Astrocyte of the cerebellum (primary cell): ENCODE results near the gene MAGEA9B.
A peak's percentile ranks its signal among the peaks of the same experiment; 100 is the strongest.
"Not testable (repeated sequence)": the region's sequence is repeated elsewhere in the genome, so short reads cannot be mapped to it uniquely, and the experiment has no call there.

Source experiments
- DNase-seq: peaks from one replicate; pipeline ENCODE4 v3.0.0-alpha.2; 2011; ENCODE audit warnings: low read depth
- H3K4me3 ChIP-seq: 2 replicates; pipeline ENCODE4 v1.5.1; 2011; ENCODE audit warnings: mild to moderate bottlenecking, low read depth, low read length, moderate library complexity
- CTCF ChIP-seq: IDR thresholded peaks from 2 replicates; pipeline ENCODE4 v1.5.1; 2012; ENCODE audit warnings: low read length, low read depth, moderate library complexity, mild to moderate bottlenecking; ENCODE audit errors: missing control alignments
- in situ Hi-C: cut with HindIII; loops from 2 replicates; pipeline ENCODE4 v1.10.0; 2017; ENCODE audit warnings: low sequenced_read_pairs

The MAGEA9B gene

GRCh38 chrX:149540621-149541520 lies 46.4 kb downstream of the MAGEA9B start, which contains the start of gene EOLA1:
EOLA1 (plus strand) TSS chrX:149541012; CDS start chrX:149545631, 4,619 bp downstream.
- in situ Hi-C loops = no loop called here
- DNase-seq = peak; percentile 84
- peak within 1 kb of the TSS; percentile 68 for H3K4me3 ChIP-seq
- no peak for TF ChIP-seq CTCF

DNA sequence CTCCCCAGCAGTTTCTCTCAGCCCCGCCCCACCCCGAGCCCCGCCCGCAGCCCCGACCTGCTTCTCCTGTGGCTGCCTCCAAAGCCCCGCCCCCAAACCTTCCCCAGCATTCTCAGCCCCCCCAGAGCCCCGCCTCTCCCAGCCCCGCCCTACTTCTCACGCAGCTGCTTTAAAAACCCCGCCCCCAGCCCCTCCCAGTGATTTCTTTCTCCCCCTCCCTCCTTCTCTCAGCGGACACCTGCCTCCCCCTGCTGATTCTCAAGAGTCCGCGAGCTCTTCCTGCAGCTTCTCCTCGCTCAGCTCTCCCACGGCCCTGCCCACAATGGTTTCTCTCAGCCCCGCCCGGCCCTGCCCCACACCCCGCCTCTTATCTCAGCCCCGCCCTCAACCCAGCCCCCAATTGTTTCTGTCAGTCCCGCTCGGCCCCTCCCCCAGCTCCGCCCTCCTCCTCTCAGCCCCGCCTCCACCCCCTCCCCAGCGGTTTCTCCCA lies 47.1 kb downstream of the MAGEA9B start:
- peak; percentile 70 for DNase-seq
- peak overlapping the region; percentile 68 for H3K4me3 ChIP-seq
- no peak for TF ChIP-seq CTCF
- in situ Hi-C loops = no loop called here

DNA sequence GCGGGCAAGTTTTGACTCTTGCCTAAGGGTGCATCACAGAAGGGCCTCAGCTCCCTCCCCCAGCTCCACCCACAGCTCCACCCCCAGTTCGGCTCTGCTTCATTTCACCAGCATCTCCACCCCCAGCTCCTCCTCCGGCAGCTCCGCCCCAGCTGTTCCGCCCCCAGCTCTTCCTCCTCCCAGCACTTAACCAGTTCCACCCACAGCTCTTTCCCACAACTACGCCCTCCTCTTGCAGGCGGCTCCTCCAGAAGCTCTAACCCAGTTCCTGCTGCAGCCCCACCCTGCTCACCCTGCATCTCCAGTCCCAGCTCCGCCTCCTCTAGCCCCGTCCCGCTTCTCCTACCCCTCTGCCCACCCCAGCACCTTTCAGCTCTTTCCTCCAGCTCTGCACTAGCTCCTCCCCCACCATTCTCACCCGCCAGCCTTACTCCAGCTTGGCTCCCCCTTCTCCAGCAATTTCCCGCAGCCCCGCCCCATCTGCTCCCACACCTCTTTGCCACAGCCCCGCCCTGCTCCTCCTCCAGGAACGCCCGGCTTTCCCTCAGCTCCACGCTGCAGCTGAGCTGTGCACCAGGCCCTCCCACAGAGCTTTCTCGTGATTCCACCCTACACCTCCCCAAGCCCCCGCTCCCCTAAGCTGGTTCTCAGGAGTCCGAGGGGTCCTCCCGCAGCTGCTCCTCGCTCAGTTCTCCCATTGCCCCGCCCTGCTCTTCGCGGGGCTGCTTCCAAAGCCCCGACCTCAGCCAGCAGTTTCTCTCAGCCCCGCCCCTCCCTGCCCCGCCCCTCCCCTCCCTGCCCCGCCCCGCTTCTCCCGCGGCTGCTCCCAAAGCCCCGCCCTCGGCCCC lies 47.8 kb downstream of the MAGEA9B start:
- peak; percentile 80 for DNase-seq
- no peak for TF ChIP-seq CTCF
- peak overlapping the region; percentile 45 for H3K4me3 ChIP-seq
- in situ Hi-C loops = no loop called here

DNA sequence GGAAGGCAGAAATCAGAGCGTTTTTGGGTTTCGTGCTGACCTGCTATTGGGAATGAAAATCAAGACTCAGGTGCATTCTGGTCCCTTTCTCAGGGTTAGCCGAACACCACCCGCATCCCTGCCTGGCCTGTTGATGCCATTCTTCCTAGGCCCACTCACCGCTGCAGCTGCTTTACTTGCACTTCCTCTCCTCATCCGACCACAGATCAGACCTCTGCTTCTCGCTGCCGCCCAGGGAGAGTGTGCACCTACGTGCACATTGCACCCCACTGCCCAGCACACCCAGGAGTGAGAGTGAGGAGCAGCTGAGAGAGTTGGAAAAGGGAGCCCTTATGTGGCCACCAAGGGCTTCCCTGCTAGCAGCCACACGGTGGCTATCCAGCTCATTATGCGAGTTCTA lies 49.8 kb downstream of the MAGEA9B start:
- DNase-seq, H3K4me3 ChIP-seq, in situ Hi-C loops: not testable (repeated sequence)

- DNase-seq, H3K4me3 ChIP-seq, in situ Hi-C loops: not testable (repeated sequence)
These were observed 52.2 kb downstream of the MAGEA9B start for GRCh38 chrX:149534926-149535602.

DNA sequence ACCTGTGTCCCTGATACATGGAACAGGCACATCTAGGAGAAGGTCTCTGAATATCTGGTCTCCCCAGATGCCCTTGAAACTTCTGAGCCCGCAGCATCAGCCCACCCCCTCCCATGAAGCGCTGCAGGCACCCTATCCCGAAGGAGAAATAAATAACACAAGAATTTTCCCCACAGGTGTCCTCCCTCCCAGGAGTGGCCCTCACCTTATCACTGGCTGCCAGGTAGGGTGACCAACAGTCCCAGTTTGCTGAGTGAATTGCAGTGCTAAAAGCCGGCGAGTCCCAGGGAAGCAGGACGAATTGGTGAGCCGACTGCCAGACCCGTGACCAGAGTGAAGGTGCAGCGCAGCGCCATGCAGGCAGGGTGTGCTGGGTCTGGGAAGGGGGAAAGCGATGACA lies 53.3 kb downstream of the MAGEA9B start:
- DNase-seq, H3K4me3 ChIP-seq, in situ Hi-C loops: not testable (repeated sequence)

GRCh38 chrX:149532868-149533267 lies 54.4 kb downstream of the MAGEA9B start:
- H3K4me3 ChIP-seq, DNase-seq, in situ Hi-C loops: not testable (repeated sequence)
